Measurements from ENCODE around the gene JAZF1.

The JAZF1 gene

GRCh38 chr7:28203508-28204240, 23.1 kb upstream of the JAZF1 start:
- TF ChIP-seq, protein P1, sequence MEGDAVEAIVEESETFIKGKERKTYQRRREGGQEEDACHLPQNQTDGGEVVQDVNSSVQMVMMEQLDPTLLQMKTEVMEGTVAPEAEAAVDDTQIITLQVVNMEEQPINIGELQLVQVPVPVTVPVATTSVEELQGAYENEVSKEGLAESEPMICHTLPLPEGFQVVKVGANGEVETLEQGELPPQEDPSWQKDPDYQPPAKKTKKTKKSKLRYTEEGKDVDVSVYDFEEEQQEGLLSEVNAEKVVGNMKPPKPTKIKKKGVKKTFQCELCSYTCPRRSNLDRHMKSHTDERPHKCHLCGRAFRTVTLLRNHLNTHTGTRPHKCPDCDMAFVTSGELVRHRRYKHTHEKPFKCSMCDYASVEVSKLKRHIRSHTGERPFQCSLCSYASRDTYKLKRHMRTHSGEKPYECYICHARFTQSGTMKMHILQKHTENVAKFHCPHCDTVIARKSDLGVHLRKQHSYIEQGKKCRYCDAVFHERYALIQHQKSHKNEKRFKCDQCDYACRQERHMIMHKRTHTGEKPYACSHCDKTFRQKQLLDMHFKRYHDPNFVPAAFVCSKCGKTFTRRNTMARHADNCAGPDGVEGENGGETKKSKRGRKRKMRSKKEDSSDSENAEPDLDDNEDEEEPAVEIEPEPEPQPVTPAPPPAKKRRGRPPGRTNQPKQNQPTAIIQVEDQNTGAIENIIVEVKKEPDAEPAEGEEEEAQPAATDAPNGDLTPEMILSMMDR (IDR thresholded peaks at IDR 0.05; ENCODE audit: low read depth, low read length): no peak
- no peak overlapping the region for H3K4me3 ChIP-seq (ENCODE audit: low read depth, low read length)

DNA sequence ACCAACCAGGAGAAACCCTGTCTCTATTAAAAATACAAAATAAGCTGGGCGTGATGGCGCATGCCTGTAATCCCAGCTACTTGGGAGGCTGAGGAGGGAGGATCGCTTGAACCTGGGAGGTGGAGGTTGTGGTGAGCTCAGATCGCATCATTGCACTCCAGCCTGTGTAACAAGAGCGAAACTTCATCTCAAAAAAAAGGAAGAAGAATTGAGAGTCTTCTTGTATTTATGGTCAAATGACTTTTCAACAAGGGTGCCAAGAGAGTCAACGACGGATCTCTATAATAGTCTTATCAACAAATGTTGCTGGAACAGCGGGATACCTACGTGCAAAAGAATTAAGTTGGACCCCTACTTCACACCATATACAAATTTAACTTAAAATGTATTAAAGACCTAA, 21.6 kb upstream of the JAZF1 start:
- no peak overlapping the region for H3K4me3 ChIP-seq (ENCODE audit: low read depth, low read length)
- TF ChIP-seq, protein P1 (IDR thresholded peaks at IDR 0.05; ENCODE audit: low read depth, low read length): no peak

- H3K4me3 ChIP-seq (ENCODE audit: low read depth, low read length): no peak overlapping the region
- TF ChIP-seq, protein P1 (IDR thresholded peaks at IDR 0.05; ENCODE audit: low read depth, low read length): no peak
Observed at GRCh38 chr7:28201131-28201530, 20.5 kb upstream of the JAZF1 start.

DNA sequence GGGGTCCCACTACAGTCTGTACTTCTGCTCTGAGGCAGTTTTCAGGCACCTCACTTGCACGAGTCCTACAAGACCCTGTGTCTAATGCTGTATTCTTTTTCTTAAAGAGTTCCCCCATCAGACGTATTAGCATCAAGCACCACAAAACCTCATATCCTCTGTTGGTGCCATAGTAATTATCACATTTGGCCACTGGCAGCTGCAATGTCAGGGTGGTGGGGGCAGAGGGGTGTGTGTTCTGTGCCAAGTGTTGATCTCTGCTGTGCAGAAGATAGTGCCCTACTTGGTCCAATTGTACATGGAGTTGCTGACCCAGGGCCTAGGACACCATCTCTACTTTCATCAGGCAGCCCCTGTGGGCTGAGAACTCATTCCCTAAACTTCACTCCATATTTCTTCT, 20.0 kb upstream of the JAZF1 start:
- no peak overlapping the region for H3K4me3 ChIP-seq (ENCODE audit: low read depth, low read length)
- TF ChIP-seq, protein P1 (IDR thresholded peaks at IDR 0.05; ENCODE audit: low read depth, low read length): no peak

- no peak overlapping the region for H3K4me3 ChIP-seq (ENCODE audit: low read depth, low read length)
- TF ChIP-seq, protein P1 (IDR thresholded peaks at IDR 0.05; ENCODE audit: low read depth, low read length): no peak
Observed at GRCh38 chr7:28199021-28199510, 18.5 kb upstream of the JAZF1 start.

DNA sequence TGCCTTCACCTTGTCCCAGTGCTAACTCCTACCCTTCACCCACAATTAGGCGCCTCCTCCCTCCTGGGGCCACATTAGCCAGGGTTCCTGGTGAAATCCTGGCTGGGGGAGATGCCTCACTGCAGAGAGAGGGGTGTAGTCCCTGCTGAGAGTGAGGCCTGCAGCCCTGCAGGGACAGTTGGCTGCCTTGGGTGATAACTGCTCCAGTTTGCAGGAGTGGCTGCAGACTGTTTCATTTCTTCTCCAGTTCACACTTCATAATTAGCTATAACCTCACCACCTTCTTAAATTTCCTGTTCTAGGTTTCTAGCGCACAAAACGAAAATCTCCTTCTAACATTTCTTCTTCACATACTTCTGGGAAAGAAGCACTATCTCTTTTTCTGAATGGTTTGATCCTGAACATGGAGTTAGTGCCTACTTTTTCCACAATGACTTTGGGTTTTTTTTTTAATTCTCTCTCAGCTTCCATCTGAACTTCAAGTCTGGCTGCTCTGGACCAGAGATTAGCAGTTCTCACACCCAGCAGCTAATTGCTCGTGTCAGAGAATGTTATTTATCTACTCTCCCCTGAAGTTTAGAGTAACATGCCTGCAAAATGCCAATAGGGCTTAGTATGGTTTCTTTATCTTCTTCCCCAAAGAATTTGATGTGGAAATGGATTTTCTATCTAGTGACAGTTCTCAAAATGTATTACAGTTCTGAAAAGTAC, 15.5 kb upstream of the JAZF1 start:
- TF ChIP-seq, protein P1 (IDR thresholded peaks at IDR 0.05; ENCODE audit: low read depth, low read length): no peak
- H3K4me3 ChIP-seq (ENCODE audit: low read depth, low read length): no peak overlapping the region
